Stimulated activated CD4-positive, alpha-beta T cell treated with anti-CD3 and anti-CD28 coated beads, TNF-alpha, amount 100 ng/mL, for 4 hours (primary cell): ENCODE data around the gene PRDM2.

Experiments used
- DNase-seq, 3 experiments: peaks; one replicate each; pipeline ENCODE4 v3.0.0-alpha.2; 2020; ENCODE audit warnings: low read depth in 3 of 3

PRDM2 gene

DNA sequence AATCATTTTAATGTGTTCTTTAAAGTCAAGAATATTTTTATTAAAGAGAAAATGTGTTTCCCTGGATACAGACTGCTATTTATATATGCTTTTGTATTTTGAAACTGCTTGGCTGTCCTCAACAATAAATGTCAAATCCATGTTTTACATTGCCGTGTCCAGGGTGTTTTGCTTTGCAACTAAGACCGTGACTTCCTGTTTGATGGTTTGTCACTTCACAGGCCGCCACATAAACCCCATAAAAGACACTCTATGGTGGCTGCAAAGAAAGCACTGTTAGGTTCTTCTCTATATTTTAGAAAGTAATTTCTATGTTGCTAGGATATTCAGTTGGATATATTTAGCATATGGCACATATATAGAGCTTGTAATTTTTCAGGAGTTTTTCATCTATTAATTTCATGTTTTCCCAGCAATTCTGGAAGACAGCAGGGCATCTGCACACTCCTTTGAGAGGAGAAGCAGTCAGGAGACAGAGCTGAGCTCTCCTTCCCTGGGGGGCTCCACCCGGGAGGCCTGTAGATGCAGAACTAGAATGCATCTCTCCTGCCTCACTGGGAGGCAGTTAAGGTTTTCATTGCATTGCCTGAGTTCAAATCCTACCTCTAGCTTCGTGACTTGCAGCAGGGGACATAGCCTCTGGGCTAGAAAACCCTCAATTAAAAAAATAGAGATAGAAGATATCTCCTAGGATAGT is 33.1 kb downstream of the PRDM2 start:
- no peak for DNase-seq

DNA sequence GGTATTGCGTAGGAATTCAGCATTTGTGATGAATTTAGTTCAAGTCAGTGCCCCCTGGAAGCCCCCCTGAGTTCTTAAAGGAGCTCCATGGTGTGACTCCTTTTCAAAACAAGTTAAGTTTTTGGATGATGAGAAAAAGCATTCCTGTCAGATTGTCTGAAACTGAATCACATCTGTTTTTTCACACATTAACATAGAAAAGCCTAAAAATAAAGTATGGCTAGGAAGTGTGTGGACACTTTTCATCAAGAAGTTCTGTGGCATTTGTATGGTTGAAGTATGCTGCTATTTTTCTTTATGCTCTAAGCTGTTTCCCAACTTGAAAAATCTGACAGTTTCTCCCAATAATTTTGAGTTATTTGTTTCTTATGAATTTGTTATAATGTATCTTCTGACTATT is 33.7 kb downstream of the PRDM2 start:
- no peak for DNase-seq

DNA sequence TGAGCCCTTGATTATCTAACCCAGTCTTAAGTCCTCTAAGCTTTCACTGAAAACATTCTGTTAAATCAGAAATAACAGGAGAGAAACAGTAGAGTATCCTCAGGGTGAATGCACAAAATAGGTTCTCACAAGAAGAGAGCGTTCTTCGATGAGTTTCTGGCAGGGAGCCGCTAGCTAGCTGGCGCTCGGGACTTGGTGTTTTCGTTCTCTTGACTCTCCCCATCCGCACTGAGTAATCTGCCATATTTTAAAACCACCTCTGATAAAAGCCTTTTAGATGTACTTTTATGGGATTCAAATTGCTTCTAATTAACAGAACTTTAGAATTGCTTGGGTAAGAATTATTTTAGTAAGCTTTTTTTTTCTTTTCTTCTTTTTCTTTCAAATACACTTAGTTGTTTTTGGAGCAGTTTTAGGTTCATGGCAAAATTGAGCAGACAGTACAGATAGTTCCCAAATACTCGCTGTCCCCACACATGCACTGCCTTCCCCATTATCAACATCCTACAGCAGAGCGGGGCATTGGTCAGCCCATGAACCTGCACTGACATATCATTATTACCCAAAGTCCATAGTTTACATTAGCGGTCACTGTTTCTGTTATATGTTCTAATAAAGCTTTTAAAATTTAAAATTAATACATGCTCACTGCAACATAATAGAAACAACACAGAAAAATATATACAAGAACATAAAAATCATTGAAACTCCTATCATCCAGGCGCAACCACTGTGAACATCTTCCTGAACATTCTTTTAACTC is 35.4 kb downstream of the PRDM2 start:
- DNase-seq = no peak

DNA sequence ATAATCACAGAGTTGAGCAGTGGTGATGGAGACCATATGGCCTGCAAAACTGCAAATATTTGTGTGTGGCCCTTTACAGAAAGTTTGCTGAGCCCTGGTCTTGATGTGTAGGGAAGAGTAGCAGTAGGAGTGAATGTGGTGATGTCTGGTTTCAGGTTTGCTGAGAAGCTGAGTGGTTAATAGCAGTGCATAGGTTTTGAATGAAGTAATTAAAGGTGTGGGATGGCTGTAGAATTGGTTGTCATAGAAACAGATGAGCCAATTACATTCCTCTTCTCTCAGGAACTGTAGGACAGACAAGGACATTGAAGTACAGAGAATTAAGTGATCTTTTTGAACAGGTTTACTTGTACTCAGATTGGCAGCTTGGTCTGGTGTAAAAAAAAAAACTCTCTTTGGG is 37.4 kb downstream of the PRDM2 start:
- DNase-seq = no peak

DNA sequence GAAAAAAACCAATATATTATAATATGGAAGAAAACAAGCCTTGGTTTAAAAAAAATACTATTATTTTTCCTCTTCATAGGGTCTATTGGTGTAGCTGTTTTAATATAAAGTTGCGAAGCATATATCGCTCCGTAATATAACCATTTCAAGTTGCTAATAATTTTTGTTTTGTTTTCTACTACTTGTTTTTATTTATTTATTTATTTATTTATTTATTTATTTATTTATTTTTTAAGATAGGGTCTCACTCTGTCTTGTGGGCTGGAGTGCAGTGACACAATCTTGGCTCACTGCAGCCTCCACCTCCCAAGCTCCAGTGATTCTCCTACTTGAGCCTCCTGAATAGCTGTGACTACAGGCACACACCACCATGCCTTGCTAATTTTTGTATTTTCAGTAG is 46.4 kb downstream of the PRDM2 start:
- DNase-seq = no peak

DNA sequence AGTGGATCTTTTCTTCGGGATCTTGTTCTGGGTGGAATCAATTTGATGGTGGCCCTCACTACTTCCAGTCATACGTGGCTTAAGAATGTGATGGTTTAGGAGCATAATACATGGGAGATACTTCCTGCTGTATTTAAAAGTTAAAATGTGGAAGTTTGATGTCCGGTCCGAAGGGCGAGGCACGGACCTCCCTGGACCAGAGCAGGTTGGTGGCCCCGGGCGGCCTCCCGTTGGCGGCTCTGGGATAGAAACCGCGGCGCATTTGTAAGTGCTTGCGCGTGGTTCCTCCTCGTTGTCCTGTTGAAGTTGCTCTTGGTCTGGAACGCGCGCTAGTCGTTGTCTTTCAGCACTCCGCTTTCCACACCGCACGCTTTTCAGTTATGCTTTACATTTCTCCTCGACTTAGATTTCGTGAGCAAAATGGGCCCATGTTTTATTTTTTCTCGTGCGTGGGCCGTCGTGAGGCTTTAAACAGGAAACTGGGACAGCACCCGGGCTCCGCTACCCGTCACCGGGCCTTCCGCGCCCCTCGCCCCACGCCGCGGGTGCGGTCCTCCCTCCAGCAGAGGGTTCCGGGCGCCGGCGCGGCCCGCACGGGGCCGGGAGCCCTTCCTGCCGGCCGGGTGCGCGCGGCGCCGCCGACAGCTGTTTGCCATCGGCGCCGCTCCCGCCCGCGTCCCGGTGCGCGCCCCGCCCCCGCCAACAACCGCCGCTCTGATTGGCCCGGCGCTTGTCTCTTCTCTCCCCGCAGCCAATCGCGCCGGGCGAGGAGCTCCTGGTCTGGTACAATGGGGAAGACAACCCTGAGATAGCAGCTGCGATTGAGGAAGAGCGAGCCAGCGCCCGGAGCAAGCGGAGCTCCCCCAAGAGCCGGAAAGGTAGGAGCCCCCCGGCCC is 48.9 kb downstream of the PRDM2 start:
- DNase-seq = peak; percentile 91 to 94 (median 92)

DNA sequence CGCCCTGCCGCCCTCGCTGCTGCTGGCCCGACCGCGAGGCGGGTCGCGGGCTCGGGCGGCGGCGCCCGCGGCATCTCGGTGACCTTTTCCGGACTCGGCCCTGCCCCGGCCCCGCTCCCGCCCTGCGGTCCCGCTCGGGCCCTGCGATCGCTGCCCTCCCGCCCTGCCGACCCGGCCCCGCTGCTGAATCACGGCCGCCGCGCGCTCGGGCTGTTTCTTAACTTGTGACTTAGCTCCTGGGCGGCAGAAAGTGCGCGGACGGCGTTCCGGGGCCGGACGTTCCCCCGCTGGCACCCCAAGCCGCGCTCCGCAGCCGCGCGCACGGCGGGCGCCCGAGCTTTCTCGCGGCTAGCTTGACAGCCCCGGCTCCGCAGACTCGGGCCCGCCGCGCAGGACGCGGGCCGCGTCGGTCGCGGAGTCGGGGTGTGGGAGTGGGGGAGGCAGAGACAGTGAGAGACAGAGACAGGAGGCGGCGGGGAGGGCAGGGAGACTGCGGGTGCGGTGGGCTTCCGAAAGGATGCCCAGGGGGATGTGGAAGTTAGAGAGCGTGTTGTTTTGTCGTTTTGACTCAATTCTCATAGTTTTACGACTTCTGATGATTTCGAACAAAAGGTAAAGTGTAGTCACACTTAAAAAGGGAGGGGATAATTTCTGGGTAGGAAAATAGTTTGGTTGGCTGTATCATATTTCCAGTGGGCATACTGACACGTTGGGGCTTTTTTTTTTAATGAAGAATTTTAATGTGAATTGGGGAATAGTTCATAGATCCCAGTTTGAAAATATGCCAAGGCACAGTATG is 49.8 kb downstream of the PRDM2 start:
- DNase-seq = peak in 1 of 3 experiments; percentile 3

DNA sequence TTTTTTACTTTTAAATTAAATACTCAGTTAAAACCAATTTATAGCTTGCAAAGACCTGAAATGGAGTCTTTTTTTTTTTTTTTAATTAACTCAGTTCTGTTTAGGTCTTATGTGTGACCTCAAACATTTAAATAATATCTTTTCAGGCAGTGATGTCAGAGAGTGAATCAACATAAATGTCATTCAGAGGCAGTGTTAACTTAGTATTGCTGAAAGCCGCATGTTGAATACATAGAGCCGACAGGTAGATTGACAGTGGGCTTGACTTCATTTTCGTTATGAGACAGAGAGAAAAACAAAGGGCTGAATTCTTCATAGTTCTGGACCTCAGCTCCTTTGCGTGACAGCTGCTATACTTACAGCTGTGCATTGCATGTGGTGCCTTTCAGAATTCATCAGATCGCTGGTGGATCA is 51.5 kb downstream of the PRDM2 start:
- DNase-seq = no peak

DNA sequence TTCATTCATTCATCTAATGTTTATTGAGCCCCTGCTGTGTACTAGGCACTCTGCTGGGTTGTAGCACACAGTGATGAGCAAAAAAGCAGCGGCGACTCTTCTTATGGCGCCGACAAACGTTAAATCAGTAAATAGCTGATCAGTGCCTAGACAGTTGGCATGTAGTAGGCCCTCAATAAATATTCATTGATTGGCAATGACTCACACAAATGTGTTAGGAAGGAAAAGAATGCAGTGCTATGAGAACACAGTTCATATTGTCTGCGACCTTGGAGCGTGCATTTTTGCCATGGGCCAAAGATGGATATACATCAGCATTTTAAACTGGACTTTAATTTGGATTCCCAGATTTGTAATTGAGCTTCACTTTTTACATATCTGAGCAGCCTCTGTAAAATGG is 52.0 kb downstream of the PRDM2 start:
- no peak for DNase-seq

DNA sequence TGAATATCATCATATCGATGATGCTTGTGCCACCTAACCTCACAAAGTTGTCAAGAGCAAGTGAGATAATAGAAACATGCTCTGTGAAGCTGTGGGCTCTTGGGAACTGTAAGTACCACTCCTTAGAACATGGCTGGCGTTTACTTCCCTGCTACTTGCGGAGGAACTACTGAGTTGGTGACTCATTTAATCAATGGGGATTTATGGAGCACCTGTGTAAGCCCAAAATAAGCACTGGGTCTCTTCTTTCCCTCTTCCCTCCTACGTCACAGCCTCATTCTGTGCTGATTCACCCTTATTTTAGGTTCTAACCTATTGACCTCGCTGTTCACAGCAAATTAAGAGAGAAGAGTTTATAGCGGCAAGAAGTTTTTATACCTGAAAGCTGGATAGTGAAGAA is 52.9 kb downstream of the PRDM2 start:
- no peak for DNase-seq

DNA sequence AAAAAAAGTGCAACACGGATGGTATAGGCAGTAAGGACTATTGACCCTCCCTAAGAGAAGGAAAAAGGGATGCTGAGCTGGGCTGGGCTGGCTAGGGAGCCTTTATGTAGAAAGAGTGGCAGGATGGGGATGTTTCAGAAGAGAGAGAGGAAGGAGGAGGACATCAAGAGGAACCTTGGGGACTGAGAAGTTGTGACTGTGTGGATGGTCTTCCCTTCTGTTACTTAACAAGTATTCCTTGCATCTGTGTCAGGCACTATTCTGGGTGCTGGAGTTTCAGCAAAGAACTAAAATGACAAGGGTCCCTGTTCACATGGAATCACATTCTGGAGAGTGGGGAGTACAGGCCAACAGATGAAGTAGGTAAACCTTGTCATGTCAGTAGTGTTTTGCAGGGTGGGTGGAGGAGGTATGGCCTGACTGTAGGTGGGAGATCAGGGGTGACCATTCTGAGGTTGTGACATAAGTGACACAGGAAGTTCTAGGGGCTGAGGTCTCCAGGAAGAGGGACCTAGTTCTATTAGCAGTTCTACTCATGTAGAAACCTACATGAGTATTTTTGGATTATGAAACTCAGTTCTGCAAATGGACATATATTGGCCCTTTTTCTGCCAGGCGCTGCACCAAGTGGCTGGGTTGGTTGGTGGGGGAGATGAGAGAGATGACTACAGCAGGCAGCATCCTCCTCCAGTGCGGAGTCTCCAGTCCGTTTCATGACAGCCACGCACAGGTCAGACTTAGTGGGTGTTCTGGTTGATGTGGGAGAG is 53.8 kb downstream of the PRDM2 start:
- no peak for DNase-seq

DNA sequence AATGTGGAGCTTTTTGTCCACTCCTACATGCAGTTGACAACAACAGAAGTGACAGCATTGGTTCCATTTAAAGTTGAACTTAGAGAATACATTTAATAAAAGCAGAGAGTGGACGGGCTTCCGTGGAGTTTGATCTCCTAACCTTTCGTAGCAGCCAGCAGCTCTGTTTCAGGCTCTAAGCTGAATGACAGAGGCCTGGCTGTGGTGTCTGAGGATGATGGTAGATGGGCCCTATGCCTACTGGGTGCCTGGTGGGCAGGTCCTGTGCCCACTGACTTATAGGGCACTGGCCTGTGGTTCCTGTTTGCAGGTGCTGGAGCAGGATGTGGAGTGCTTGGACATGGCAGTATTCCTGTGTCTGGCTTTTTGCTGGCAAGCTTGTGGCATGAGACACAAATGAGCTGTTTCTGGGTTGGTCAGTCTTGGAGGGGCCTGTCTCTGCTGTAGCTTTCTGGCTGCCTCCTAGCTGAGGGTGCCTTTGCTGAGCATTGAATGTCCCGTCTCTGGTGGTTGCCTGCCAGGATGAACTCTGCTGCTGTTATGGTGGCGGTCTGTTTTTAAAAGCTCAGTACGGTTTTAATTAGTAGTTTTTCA is 54.6 kb downstream of the PRDM2 start:
- DNase-seq = no peak

DNA sequence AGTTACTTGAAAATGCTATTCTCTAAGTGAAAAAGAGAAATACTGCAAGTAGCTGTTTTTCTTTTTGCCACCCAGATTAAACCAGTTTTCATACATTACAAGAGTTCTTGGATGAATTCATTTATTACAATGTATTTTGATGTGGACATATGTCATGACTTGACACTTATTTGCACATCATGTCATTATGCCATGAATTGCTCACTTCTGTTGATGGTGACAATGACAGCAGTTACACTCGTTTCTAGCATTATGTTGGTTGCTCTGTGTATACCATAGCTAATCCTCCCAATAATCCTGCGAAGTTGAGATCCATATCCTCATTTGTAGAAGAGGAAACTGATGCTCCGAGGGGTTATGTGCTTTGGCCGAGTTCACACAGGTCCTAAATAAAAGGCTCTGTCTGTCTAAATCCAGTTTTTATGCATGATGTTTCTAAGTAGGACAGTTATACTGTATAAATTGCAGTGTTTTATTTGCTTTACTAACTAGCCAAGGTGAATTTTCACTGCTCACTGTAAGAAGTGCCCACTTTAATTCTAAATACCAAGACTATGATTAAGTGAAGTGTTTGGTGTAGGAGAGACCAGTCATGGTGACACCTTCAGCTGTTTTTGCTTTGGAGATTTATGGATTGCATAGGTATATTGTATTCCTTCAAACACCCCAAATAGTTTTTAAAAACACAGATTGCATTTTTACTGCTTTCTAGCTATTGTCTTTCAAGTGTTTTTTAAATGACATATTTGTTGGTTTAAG is 56.7 kb downstream of the PRDM2 start:
- DNase-seq = no peak

DNA sequence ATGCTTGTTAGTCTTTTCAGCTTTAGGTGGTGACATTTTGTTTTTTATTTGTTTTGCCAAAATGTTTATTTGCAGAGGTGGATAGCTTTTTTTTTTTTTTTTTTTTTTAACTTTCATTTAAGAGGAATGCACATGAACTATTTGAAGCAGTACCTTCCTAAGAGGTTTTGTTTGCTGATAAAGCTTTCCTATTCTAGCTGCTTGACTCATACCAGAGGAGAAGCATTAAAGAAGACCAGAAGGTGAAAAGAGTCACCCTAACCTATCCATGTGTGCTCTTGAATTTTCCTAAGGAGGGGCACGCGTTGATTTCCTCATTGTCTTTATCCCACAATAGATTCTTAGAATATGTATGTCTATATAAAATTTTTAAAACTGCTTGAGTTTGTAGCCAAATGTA is 57.7 kb downstream of the PRDM2 start:
- DNase-seq = no peak

DNA sequence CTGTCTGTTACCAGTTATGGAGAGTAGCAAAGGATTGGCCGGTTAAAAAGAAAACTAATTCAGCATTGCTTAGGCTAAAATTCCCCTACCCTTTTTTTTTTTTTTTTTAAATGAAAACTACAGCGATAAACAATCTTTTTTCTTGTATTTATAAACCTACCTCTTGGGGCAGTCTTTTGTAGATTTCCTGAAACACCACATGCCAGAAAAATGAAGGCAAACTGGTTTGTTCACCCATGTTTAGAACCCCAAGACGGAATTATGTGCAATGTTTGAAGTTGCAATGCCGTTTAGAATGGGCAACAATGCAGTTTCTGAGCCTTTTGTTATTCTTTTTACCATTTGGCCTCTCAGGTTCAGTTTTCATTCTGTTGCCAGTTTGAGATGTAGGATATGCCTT is 59.1 kb downstream of the PRDM2 start:
- no peak for DNase-seq

DNA sequence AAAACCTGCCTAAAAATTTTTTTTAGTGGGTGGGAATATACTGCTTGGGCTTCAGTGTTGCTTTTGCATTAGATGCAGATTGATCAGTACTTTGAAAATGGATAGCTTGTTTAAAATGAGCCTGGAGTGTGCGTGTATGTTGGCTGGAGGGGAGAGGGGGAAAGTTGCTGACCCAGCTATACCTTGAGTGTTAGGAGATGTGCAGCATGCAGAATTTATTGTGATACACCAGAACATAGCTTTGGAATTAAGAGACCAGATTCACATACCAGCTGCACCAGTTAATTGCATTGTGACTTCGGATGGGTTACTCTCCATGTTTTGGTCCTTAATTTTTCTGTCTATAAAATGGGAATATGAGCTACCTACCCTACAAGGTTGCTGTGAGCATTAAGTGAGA is 60.4 kb downstream of the PRDM2 start:
- no peak for DNase-seq

DNA sequence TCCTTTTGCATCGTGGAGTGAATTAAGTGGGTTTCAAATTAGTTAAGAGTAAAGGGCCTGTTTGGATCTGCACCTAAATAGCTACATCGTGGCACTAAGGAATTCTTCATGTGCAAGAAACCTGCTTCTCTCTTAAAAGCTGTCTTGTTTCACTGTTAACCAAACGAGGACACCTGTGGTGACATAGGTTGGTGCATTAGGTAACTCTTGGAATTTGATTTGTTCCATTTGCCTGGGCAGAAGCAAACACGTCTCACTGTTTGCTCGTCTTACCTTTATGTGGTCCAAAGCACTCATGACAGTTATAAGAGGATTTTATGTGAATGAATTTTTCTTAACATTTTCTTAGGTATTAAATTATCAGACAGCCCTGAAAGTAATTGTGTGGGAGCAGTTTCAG is 60.9 kb downstream of the PRDM2 start:
- DNase-seq = no peak

DNA sequence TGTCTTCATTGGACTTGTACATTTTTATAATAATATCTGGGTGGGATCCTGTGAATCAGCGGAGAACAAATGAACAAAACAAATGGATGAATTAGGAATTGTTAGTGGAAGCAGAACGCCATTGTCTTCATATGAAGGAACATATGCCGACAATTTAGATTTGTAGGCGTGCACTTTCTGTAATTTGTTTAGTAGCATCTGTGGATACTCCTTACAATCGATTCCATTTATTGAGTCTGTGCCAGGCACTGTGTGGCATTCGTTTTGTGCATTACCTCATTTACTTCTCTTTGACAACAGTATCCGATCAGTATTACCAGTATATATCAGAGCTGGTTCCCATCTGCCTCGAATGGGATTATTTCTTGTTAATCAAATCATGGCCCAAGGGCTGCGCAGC is 61.9 kb downstream of the PRDM2 start:
- no peak for DNase-seq

DNA sequence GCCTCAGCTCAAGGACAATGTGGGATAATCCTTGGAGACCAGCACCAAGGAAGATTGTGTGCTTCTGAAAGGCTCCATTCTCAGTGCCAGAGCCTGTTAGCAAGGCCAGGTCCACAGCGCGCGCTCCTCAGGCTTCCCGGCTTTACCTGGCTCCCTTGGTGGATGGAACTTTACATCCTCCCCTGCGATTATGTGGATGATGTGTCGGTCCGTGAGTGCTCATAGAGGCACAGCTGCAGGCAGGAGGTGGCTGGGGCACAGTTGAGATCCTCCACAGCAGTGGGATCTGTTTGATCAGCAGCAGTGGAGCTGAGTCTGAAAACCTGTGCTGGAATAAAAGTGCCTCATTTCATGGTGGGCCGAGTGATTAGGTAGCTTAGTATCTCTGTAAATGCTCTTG is 62.7 kb downstream of the PRDM2 start:
- DNase-seq = no peak

DNA sequence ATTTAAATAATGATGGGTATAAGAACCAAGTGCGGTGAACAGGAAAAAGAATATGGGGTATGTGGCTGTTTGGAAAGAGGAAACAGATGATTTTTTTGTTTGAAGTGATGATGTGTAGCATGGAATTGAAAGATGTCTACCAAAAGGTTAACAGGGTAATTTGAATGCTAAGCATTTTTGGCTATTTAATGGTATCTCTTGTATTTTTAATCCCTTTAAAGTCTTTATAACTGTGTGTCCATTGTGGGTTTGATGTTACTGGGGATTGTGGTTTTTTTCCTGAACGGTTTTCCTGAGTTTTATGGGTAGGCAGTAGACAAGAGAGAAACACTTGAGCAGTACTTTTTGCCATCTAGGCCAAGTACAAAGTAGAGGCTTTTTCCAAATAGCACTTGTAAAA is 63.2 kb downstream of the PRDM2 start:
- DNase-seq = no peak
